C4-2B (cell line): ENCODE results near the gene TTC13.

ENCODE experiments used
- H3K27ac ChIP-seq: fragments of 450-650 bp; 2 replicates; pipeline ENCODE4 v1.5.1; 2017
- ZFX ChIP-seq: fragments of 450-650 bp; IDR thresholded peaks from 2 replicates; pipeline ENCODE4 v1.6.1; 2017
- TF ChIP-seq, protein P1 (sequence below): fragments of 450-650 bp; conservative IDR thresholded peaks from 2 replicates; pipeline ENCODE4 v1.5.1; 2017; ENCODE audit warnings: mild to moderate bottlenecking

The TTC13 gene

DNA sequence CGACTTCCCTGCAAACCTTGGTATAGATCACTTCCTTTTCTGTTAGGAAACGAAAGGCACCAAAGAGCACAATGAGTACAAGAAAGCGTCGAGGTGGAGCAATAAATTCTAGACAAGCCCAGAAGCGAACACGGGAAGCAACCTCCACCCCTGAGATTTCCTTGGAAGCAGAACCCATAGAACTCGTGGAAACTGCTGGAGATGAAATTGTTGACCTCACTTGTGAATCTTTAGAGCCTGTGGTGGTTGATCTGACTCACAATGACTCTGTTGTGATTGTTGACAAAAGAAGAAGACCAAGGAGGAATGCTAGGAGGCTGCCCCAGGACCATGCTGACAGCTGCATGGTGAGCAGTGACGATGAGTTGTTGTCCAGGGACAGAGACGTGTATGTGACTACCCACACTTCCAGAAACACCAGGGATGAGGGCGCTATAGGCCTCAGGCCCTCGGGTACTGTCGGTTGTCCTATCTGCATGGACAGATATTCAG lies 42.9 kb upstream of the TTC13 start:
- H3K27ac ChIP-seq, result no peak overlapping the region
- no peak for TF ChIP-seq ZFX

DNA sequence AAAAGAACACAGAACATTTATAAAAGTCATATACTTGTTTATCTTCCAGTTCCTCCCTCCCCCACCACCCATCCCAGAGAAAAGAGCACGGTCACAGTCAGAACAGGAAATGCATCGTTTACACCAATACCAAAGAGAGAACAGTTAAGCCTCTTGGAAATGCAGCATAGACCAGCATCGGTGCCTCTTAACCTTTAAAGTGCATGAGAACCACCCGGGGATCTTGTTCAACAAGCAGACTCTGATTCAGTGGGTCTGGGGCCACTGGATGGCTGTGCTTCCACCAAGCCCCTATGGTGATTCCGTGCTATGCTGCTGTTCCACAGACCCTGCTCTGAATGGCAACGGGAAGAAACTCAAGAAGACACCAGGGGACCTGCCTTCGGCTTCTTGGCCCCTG lies 42.2 kb upstream of the TTC13 start:
- TF ChIP-seq, protein P1, sequence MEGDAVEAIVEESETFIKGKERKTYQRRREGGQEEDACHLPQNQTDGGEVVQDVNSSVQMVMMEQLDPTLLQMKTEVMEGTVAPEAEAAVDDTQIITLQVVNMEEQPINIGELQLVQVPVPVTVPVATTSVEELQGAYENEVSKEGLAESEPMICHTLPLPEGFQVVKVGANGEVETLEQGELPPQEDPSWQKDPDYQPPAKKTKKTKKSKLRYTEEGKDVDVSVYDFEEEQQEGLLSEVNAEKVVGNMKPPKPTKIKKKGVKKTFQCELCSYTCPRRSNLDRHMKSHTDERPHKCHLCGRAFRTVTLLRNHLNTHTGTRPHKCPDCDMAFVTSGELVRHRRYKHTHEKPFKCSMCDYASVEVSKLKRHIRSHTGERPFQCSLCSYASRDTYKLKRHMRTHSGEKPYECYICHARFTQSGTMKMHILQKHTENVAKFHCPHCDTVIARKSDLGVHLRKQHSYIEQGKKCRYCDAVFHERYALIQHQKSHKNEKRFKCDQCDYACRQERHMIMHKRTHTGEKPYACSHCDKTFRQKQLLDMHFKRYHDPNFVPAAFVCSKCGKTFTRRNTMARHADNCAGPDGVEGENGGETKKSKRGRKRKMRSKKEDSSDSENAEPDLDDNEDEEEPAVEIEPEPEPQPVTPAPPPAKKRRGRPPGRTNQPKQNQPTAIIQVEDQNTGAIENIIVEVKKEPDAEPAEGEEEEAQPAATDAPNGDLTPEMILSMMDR, result no peak
- no peak for TF ChIP-seq ZFX
- H3K27ac ChIP-seq, result no peak overlapping the region

DNA sequence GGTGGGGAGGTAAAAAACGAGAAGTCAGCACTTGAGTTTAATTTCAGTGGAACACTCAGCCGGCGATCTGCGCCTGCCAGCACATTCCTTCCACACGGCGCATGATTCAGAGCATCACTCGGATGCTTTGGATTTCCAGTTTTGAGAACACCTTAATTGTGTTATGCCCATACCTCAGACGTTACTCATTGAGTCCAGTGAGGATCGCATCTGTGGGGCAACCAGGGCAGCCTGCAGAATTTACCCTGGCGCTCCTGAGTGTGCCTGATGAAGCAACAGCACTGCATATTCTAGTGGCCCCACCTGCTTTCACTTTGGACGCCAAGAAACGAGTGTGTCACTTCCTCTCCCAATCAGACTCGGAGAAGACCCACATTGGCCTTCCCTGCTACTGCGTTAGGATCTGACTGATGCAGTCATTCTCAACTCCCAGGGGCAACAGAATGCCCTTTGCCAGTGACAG lies 41.5 kb upstream of the TTC13 start:
- TF ChIP-seq, protein P1, result no peak
- no peak for TF ChIP-seq ZFX
- H3K27ac ChIP-seq, result no peak overlapping the region

DNA sequence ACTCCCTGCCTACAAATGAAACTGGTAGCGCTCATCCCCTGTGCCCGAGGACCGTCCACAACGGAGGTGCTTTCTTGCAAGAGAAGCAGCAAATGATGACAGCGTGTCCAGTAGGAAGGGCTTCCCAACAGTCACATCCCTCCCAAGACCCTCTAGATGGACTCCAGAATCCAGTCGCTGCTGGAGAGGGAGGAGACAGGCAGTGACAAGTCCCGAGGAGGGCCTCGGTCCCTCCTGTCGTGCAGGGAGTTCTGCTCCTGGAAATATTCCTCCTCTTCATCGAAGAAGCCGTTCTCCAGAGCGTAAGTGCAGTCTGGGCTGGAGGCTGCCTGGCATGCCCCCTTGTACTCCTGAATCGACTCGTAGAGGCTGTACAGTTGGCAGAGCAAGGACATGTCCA lies 41.0 kb upstream of the TTC13 start:
- H3K27ac ChIP-seq, result no peak overlapping the region
- TF ChIP-seq ZFX, result no peak
- TF ChIP-seq, protein P1, result no peak

DNA sequence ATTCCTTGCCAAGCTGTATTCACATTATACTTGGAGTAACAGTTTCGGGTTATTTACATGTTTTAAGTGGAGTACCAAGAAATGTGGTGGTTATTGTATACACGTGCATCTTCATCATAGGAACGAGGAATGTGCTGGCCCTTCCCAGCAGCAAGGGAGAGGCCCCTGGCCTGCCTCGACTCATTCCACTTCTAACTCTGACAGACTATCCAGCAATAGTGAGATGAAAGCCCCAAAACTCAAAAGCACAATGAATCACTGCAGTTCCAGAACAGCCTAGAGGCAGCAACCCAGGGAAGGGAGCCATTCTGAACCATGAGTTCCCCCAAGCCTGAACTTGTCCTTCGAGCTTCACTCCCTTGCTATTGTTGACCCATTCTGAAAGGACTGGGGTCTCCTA lies 38.3 kb upstream of the TTC13 start:
- TF ChIP-seq ZFX, result no peak
- TF ChIP-seq, protein P1, result no peak

DNA sequence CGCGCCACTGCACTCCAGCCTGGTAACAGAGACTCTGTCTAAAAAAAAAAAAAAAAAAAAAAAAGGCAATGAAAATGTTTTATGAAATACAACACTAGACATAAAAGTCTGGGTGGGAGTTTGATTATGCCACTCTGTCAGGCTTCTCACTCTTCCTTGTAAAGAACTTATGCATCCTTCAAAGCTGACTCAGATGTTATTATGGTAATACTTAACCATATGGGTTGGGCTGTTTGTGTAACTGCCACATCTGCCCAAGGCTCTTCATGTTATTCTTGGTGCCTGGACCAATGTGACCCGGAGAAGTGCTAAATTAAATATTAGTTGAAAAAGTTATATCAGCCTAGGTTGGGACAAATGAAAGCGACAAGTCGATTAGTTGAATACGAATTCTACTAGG lies 37.6 kb upstream of the TTC13 start:
- TF ChIP-seq, protein P1, result no peak
- TF ChIP-seq ZFX, result no peak
- no peak overlapping the region for H3K27ac ChIP-seq

More for the DNA sequence above, 38.3 kb upstream of the TTC13 start:
- H3K27ac ChIP-seq, result no peak overlapping the region

DNA sequence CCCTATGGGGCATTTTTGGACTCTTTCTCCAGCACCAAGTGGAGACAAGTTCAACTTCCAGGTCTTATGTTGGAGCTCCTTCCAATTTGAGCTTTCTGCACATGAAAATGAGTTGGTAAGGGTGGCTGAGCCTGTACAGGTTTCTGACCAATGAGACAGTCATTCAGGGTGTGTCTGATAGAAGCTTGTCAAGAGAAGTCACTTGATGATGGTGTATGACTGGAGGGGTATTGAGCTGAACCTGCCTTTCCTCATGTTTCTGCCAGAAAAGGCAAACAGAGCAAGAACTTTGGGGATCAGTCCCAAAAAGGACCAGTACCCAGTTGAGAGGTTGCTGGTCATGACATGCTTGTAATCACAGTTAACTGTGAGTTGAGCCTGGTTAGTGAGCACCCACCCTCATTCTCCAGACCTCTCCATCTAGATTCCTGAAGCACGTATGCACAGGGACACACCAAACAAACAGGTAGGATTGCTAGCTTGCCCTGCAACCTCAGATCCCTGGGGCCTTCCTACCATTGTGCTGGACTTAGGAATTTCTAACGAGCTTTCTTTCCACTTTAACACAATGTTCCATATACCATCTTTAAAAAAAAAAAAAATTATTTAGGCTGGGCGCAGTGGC lies 34.8 kb upstream of the TTC13 start:
- H3K27ac ChIP-seq, result no peak overlapping the region
- TF ChIP-seq, protein P1, result no peak
- TF ChIP-seq ZFX, result no peak

DNA sequence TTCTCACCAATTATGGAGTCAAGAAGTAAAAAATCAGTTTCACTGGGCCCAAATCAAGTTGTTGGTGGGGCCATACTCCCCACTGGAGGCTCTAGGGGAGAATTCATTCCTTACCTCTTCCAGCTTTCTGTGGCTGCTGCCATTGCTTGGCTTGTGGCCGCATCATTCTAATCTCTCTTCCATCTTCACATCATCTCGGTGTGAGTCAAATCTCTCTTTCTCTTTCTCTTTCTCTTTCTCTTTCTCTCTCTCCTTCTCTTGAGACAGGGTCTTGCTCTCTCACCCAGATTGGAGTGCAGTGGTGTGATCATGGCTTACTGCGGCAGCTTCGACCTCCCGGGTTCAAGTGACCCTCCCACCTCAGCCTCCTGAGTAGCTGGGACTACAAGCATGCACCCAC lies 33.3 kb upstream of the TTC13 start:
- no peak for TF ChIP-seq ZFX
- TF ChIP-seq, protein P1, result no peak
- no peak overlapping the region for H3K27ac ChIP-seq
